Esophagus squamous epithelium (tissue), 4 donors: Measurements from ENCODE around the gene RFX2.

Source experiments
- POLR2A ChIP-seq, 4 donors: fragments of 450-650 bp; IDR thresholded peaks; one replicate each; pipeline ENCODE4 v1.6.1; 2017; ENCODE audit warnings: antibody characterized with exemption in 4 of 4, mild to moderate bottlenecking in 4 of 4, moderate library complexity in 3 of 4
- TF ChIP-seq, protein P1 (sequence below), 6 experiments: fragments of 450-650 bp in 4 of 6; fragments of 200-600 bp in 2 of 6; sonication (generic) in 2 of 6; IDR thresholded peaks; one replicate each; pipeline ENCODE4 v1.5.1; 2016 to 2019; ENCODE audit warnings: antibody characterized with exemption in 6 of 6, mild to moderate bottlenecking in 4 of 6, moderate library complexity in 4 of 6

DNA sequence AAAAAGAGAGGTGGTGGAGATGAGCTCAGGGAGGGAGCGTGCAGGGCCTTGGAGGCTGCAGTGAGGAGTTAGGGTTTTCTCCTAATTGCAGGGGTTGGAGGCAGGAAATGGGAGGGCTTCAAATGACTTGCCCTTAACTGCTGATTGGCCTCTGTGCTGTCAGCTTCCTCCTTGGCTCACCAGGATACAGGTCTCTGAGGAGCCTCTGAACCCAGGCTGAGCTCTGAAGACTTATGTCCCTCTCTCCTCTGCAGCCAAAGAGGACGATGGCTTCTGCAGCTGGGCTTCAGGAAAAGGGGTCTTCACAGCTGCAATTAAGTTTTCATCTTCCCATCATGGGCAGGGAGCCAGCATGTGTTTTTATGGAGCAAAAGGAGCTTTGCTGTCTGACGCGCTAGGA is 125.7 kb downstream of the RFX2 start:
- TF ChIP-seq, protein P1, sequence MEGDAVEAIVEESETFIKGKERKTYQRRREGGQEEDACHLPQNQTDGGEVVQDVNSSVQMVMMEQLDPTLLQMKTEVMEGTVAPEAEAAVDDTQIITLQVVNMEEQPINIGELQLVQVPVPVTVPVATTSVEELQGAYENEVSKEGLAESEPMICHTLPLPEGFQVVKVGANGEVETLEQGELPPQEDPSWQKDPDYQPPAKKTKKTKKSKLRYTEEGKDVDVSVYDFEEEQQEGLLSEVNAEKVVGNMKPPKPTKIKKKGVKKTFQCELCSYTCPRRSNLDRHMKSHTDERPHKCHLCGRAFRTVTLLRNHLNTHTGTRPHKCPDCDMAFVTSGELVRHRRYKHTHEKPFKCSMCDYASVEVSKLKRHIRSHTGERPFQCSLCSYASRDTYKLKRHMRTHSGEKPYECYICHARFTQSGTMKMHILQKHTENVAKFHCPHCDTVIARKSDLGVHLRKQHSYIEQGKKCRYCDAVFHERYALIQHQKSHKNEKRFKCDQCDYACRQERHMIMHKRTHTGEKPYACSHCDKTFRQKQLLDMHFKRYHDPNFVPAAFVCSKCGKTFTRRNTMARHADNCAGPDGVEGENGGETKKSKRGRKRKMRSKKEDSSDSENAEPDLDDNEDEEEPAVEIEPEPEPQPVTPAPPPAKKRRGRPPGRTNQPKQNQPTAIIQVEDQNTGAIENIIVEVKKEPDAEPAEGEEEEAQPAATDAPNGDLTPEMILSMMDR (IDR thresholded peaks at IDR 0.05), result no peak
- TF ChIP-seq POLR2A (IDR thresholded peaks at IDR 0.05), result no peak
